ENCODE results near the gene MCHR1. TPM values are rescaled to one million over a fixed set of nuclear protein-coding genes. Genes with fewer than 3 reads are reported as not detected.
"Not testable (repeated sequence)": the region's sequence is repeated elsewhere in the genome, so short reads cannot be mapped to it uniquely, and the experiment has no call there.

MCHR1 gene
- total RNA-seq, 4 donors from 2014 or later: 0.27 TPM; not detected in 3

DNA sequence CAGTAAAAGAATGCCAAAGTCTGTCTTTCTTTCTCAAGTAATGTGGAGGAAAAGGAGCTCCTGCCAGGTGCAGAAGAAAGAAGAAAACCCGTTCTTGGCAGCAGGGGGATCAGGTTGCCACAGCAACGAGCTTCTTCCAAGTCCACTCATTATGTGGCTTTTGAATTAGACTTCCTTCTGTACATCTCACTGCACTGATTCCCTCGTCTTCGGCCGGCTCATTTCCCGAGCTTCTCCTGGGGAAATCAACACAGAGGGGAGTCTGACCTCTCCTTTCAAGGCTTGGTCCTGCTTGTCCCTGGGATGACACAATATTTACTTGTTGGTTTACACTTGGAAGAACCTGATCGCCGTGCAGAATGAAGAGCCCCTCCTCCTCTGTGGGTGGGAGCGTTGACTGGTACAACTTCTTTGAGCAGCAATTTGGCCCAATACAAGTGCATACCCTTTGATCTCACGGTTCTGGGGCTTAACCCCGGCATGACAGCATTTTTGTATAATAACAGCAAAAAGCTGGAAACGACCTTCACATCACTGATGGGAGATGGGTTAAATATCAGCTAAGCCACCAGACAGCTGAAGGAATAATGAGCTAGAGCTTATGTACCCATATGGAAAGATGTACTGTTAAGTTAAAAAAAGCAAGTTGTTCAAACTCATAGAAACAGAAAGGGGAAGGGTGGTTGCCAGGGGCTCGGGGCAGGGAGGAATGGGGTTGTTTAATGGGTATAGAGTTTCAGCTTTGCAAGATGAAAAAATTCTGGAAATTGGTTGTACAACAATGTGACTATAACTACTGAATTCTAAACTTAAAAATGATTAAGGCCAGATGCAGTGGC lies 35.4 kb downstream of the MCHR1 start:
- 14% methylated on average over 7 to 13 of the region's 13 CpGs for WGBS, 2 donors (ENCODE audit: low coverage in 1 of 2)
- no peak for DNase-seq
- no peak overlapping the region for H3K4me3 ChIP-seq
- H3K4me1 ChIP-seq: peaks cover 6 to 20% (median 12%) of the 10 kb centered on the region in 4 donors
- TF ChIP-seq, protein P1, sequence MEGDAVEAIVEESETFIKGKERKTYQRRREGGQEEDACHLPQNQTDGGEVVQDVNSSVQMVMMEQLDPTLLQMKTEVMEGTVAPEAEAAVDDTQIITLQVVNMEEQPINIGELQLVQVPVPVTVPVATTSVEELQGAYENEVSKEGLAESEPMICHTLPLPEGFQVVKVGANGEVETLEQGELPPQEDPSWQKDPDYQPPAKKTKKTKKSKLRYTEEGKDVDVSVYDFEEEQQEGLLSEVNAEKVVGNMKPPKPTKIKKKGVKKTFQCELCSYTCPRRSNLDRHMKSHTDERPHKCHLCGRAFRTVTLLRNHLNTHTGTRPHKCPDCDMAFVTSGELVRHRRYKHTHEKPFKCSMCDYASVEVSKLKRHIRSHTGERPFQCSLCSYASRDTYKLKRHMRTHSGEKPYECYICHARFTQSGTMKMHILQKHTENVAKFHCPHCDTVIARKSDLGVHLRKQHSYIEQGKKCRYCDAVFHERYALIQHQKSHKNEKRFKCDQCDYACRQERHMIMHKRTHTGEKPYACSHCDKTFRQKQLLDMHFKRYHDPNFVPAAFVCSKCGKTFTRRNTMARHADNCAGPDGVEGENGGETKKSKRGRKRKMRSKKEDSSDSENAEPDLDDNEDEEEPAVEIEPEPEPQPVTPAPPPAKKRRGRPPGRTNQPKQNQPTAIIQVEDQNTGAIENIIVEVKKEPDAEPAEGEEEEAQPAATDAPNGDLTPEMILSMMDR (IDR thresholded peaks at IDR 0.05): no peak
- no peak for TF ChIP-seq POLR2AphosphoS5 (IDR thresholded peaks at IDR 0.05)
- TF ChIP-seq POLR2A (IDR thresholded peaks at IDR 0.05): no peak
- TF ChIP-seq EP300 (IDR thresholded peaks at IDR 0.05; ENCODE audit: low read depth): no peak
- no peaks in the 10 kb centered on the region for H3K27me3 ChIP-seq
- H3K27ac ChIP-seq: no peak overlapping the region
- in situ Hi-C loops (cut with MboI; ENCODE audit: low pct_ligation_motif_present in 1 of 4, low pct_unique_long_range_greater_than_20kb in 1 of 4, low sequenced_read_pairs in 3 of 4): no loop called here
- intact Hi-C loops (cut with DNase I; ENCODE audit: low total_unique reads): no loop called here
- no peaks in the 10 kb centered on the region for H3K9me3 ChIP-seq
- H3K36me3 ChIP-seq: no peaks in the 10 kb centered on the region

- 95 to 100% methylated on average over 1 to 9 of the region's 9 CpGs for WGBS, 2 donors (ENCODE audit: low coverage in 1 of 2)
- Histone ChIP-seq H3K4me3 (no peak overlapping the region), H3K27ac (no peak overlapping the region), H3K27me3 (no peaks in the 10 kb centered on the region), H3K9me3 (no peaks in the 10 kb centered on the region), H3K4me1 (peaks cover 6 to 11% (median 8%) of the 10 kb centered on the region in 4 donors), H3K36me3 (no peaks in the 10 kb centered on the region)
- TF ChIP-seq EP300 (IDR thresholded peaks at IDR 0.05; ENCODE audit: low read depth) (no peak), POLR2A (IDR thresholded peaks at IDR 0.05) (no peak), POLR2AphosphoS5 (IDR thresholded peaks at IDR 0.05) (no peak)
- TF ChIP-seq, protein P1 (IDR thresholded peaks at IDR 0.05): no peak
- DNase-seq: no peak
- intact Hi-C loops (cut with DNase I; ENCODE audit: low total_unique reads) (no loop called here), in situ Hi-C loops (cut with MboI; ENCODE audit: low pct_ligation_motif_present in 1 of 4, low pct_unique_long_range_greater_than_20kb in 1 of 4, low sequenced_read_pairs in 3 of 4) (no loop called here)
These were observed 36.8 kb downstream of the MCHR1 start for GRCh38 chr22:40716116-40716515.

DNA sequence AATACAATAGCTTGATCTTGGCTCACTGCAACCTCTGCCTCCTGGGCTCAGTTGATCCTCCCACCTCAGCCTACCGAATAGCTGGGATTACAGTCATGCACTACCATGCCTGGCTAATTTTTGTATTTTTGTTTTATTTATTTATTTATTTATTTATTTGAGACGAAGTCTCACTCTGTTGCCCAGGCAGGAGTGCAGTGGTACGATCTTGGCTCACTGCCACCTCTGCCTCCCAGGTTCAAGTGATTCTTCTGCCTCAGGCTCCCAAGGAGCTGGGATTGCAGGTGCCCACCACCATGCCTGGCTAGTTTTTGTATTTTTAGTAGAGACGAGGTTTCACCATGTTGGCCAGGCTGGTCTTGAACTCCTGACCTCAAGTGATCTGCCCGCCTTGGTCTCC lies 38.4 kb downstream of the MCHR1 start:
- intact Hi-C loops (cut with DNase I; ENCODE audit: low total_unique reads); H3K27ac ChIP-seq; H3K9me3 ChIP-seq; H3K27me3 ChIP-seq; H3K4me3 ChIP-seq; in situ Hi-C loops (cut with MboI; ENCODE audit: low pct_ligation_motif_present in 1 of 4, low pct_unique_long_range_greater_than_20kb in 1 of 4, low sequenced_read_pairs in 3 of 4); H3K36me3 ChIP-seq; DNase-seq; H3K4me1 ChIP-seq: not testable (repeated sequence)
- 89 to 98% methylated on average over 5 of the region's 5 CpGs for WGBS, 2 donors (ENCODE audit: low coverage in 1 of 2)

DNA sequence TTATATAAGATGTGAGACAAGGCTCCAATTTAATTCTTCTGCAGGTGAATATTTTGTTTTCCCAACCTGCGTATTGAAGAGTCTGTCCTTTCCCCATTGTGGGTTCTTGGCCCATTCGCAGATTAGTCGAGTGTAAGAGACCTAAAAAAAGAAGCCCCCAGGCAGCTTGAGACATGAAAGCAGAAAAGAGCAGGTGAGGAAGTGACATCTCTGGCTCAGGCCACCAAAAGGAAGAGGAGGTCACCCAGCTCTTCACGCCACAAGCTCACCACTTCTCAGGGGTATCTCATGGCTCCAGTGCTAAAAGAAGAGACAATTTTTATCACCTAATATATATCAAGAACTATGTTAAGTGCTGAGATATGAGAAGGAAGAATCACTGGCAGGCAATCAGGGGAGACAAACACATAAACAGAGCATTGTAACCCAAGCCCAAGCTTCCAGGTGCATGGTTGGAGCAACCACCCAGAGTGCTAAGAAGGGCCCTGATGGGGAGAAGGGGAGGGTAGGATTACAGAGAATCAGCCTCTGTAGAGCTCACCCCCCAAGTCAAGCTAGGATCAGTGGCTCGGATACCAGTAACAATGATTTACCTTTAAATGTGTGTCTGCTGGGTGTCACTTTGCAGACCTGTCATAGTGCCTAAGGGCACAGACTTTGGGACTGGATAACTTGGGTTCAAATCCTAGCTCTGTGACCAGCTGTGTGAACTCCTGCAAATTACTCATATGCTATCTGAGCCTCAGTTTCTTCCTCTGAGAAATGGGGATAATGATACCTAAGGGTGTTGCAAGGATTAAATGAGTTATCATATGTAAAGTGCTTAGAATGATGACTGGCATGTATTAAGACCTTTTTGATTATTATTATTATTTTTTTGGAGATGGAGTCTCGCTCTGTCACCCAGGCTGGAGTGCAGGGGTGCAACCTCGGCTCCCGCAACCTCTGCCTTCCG lies 39.2 kb downstream of the MCHR1 start:
- 84 to 91% methylated on average over 6 to 9 of the region's 9 CpGs for WGBS, 2 donors (ENCODE audit: low coverage in 1 of 2)
- TF ChIP-seq POLR2A (IDR thresholded peaks at IDR 0.05): no peak
- TF ChIP-seq POLR2AphosphoS5 (IDR thresholded peaks at IDR 0.05): no peak
- TF ChIP-seq, protein P1 (IDR thresholded peaks at IDR 0.05): no peak
- no peak for TF ChIP-seq EP300 (IDR thresholded peaks at IDR 0.05; ENCODE audit: low read depth)
- H3K4me1 ChIP-seq: peaks cover 0 to 5% (median 2%) of the 10 kb centered on the region in 4 donors
- intact Hi-C loops (cut with DNase I; ENCODE audit: low total_unique reads): no loop called here
- no peaks in the 10 kb centered on the region for H3K9me3 ChIP-seq
- in situ Hi-C loops (cut with MboI; ENCODE audit: low pct_ligation_motif_present in 1 of 4, low pct_unique_long_range_greater_than_20kb in 1 of 4, low sequenced_read_pairs in 3 of 4): no loop called here
- no peaks in the 10 kb centered on the region for H3K27me3 ChIP-seq
- no peak overlapping the region for H3K4me3 ChIP-seq
- no peaks in the 10 kb centered on the region for H3K36me3 ChIP-seq
- no peak overlapping the region for H3K27ac ChIP-seq
- DNase-seq: no peak
